Activated CD4-positive, alpha-beta T cell treated with anti-CD3 and anti-CD28 coated beads, Interleukin-2, amount 10 ng/mL, durations not matched to agents 24 days and 14 days (primary cell): ENCODE data around the gene NRM. TPM values are rescaled to one million over a fixed set of nuclear protein-coding genes. Genes with fewer than 3 reads are reported as not detected.

Source experiments
- DNase-seq: peaks from one replicate; pipeline ENCODE4 v3.0.0; 2022
- H3K27ac Mint-ChIP-seq: one replicate; pipeline ENCODE4 v1.8.0; 2022; ENCODE audit warnings: mild to moderate bottlenecking, mixed read lengths
- H3K27me3 Mint-ChIP-seq: one replicate; pipeline ENCODE4 v1.8.0; 2022; ENCODE audit warnings: mixed read lengths
- H3K36me3 Mint-ChIP-seq: one replicate; pipeline ENCODE4 v1.8.0; 2022; ENCODE audit warnings: low read depth, mild to moderate bottlenecking, mixed read lengths
- H3K4me1 Mint-ChIP-seq: one replicate; pipeline ENCODE4 v1.8.0; 2021; ENCODE audit warnings: mixed read lengths
- H3K4me3 Mint-ChIP-seq: one replicate; pipeline ENCODE4 v1.8.0; 2022; ENCODE audit warnings: mild to moderate bottlenecking, moderate library complexity, mixed read lengths
- H3K9me3 Mint-ChIP-seq: one replicate; pipeline ENCODE4 v1.8.0; 2021; ENCODE audit warnings: mixed read lengths
- intact Hi-C: fragments of 100-400 bp; cut with micrococcal nuclease; formaldehyde crosslinking; loops from one replicate; pipeline ENCODE4 v1.15.1; 2023
- total RNA-seq: library from RNA; stranded (reverse); gene quantifications from 2 replicates; pipeline ENCODE4 v1.2.3, GENCODE V29; 2022

Gene NRM
- total RNA-seq, 1 donor from 2014 or later, result 20.2 TPM

DNA sequence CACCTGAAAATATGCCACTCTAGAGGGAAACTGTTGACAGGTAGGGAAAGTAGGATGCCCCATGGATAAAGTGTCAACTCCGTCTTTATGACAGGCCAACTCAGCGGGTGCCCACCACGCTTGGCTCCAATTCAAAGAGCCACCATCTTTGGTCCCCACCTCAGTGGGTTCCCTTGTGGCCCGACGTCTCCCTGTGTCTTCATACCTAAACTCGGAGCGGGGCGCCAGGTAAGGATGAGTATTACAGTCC is 26.0 kb upstream of the NRM start:
- peaks cover 49% of the 10 kb centered on the region for H3K4me1 Mint-ChIP-seq
- no peak for DNase-seq
- intact Hi-C loops, result loop anchor here (1.0 to 2.0 kb wide), 7 partner anchors 25 to 160 kb away; partner anchors contain the start of genes ABCF1, C6orf136, FLOT1 and MRPS18B
- peak overlapping the region; percentile 99 for H3K27ac Mint-ChIP-seq
- H3K27me3 Mint-ChIP-seq, result no peaks in the 10 kb centered on the region
- peaks cover 54% of the 10 kb centered on the region for H3K36me3 Mint-ChIP-seq
- H3K9me3 Mint-ChIP-seq, result no peaks in the 10 kb centered on the region
- peak overlapping the region; percentile 95 for H3K4me3 Mint-ChIP-seq

DNA sequence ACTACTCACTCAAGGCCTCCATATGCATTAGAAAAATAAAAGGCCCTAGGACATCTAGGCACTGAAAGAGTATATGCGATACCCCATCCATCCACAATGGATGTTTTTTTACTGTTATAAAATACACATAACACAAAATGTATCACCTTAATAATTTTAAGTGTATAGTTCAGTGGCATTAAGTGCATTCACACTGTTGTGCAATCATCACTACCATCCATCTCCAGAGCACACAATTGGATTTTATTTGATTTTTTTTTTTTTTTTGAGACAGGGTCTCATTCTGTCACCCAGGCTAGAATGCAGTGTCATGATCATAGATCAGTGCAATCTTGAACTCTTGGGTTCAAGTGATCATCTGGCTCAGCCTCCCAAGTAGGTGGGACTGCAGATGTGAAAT is 23.5 kb upstream of the NRM start:
- intact Hi-C loops, result no loop called here
- H3K9me3 Mint-ChIP-seq, result no peaks in the 10 kb centered on the region
- peaks cover 59% of the 10 kb centered on the region for H3K36me3 Mint-ChIP-seq
- H3K27me3 Mint-ChIP-seq, result no peaks in the 10 kb centered on the region
- no peak for DNase-seq
- H3K4me1 Mint-ChIP-seq, result peaks cover 57% of the 10 kb centered on the region
- H3K4me3 Mint-ChIP-seq, result no peak overlapping the region
- H3K27ac Mint-ChIP-seq, result no peak overlapping the region

DNA sequence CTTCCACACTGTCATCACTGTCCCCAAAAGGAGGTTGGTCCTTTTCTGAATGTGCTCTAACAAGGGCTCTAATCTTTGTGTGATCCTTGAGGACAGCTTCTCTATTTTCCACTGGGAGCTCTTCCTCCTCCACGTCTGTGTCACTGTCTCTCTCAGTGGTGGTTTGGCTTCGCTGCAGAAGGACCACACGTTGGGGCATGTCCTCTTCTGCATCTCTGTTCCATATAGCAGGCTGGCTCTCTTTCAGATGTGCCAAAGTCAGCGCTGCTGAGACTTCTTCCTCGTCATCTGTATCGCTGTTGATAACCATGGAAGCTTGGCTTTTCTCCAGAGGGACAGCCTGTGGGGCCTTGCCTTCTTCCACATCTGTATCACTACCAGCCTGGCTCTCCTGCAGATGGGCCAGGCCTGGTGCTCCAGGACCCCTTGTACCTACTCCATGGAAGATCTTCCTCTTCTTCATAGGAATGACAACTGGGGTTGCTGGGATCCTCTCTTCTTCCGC is 21.7 kb upstream of the NRM start:
- H3K36me3 Mint-ChIP-seq, result peaks cover 72% of the 10 kb centered on the region
- intact Hi-C loops, result no loop called here
- no peak for DNase-seq
- peak overlapping the region; percentile 59 for H3K4me3 Mint-ChIP-seq
- no peaks in the 10 kb centered on the region for H3K27me3 Mint-ChIP-seq
- H3K4me1 Mint-ChIP-seq, result peaks cover 48% of the 10 kb centered on the region
- no peaks in the 10 kb centered on the region for H3K9me3 Mint-ChIP-seq
- peak overlapping the region; percentile 66 for H3K27ac Mint-ChIP-seq

DNA sequence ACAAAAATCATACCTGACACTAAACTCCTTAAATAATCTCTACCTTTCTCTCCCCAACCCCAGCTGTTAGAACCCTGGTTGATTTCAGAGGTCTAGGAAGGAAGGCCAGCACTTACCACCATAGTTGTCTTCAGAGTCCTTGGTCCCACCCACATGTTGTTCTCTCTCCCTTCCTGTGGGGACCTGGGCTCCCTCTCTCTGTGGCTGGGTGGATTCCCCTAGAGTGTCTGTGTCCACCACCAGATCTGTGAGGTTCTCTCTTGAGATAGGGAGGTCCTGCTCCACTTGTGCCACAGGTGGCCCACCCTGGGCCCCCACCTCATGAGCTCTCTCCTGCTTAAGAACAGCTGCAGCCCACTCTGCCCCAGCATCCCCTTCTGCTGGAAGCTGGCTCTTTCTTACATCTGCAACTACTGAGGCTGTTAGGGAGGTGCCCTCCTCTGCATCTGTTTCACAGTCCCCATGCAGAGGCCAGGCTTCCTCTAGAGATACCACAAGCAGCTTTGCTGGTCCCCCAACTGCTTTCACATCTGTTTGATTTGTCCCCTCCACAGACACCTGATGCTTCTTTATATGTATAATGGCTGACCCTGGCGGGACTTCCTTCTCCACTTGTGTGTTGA is 21.1 kb upstream of the NRM start:
- Mint-ChIP-seq H3K27ac (peak overlapping the region; percentile 66), H3K27me3 (no peaks in the 10 kb centered on the region), H3K4me3 (peak overlapping the region; percentile 59), H3K4me1 (peaks cover 47% of the 10 kb centered on the region), H3K36me3 (peaks cover 73% of the 10 kb centered on the region), H3K9me3 (no peaks in the 10 kb centered on the region)
- intact Hi-C loops, result no loop called here
- DNase-seq, result peak; percentile 75

DNA sequence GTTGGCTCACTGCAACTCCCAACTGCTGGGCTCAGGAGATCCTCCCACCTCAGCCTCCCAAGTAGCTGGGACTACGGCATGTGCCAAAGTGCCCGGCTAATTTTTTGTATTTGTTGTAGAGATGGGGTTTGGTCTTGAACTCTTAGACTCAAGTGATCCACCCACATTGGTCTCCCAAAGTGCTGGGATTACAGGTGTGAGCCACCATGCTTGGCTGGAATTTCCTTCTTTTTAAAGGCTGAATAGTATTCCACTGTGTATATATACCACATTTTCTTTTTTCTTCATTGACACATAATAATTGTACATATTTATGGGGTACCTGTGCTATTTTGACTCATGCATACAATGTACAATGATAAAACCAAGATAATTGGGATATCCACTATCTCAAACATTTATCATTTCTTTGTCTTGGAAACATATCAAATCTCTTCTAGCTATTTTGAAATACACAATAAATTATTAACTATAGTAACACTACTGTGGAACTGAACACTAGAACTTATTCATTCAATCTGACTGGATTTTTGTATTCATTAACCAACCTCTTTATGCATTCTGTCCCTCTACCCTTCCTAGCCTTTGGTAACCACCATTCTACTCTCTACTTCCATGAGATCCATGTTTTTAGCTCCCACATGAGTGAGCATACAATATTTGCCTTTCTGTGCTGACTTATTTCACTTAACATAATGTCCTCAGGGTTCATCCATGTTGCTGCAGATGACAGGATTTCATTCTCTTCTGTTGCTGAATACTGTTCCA is 18.5 kb upstream of the NRM start:
- peaks cover 77% of the 10 kb centered on the region for H3K36me3 Mint-ChIP-seq

DNA sequence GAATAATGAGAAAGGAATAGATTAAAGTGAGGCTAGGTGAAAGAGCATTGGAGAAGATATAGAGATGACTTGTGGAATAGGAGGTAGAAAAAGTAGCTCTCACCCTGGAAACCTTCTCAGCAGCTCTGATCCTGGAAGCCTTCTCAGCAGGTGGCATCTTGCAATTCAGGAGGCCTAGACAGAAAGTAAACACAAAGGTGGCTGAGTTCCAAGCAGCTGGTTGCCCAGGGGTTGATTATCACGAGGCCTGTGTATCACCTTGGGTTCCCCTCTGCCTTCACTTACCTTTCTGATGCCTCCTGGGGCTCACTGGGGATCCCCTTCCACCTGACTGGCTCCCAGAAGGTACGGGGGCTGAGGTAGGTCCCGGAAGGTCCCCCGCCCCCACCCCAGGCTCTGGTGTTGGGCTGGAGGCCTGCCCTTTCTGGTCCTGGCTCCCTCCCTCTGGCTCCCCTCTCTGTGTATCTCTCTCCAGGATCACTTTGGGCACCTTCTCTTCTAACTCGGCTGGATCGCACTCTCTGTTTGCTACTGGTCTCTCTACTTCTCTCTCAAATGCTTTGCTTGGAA is 16.6 kb upstream of the NRM start:
- H3K27me3 Mint-ChIP-seq, result no peaks in the 10 kb centered on the region
- no peak overlapping the region for H3K27ac Mint-ChIP-seq
- no peak overlapping the region for H3K4me3 Mint-ChIP-seq
- H3K9me3 Mint-ChIP-seq, result no peaks in the 10 kb centered on the region
- intact Hi-C loops, result no loop called here
- H3K4me1 Mint-ChIP-seq, result peaks cover 28% of the 10 kb centered on the region
- DNase-seq, result no peak
- peaks cover 76% of the 10 kb centered on the region for H3K36me3 Mint-ChIP-seq

More for the DNA sequence above, 18.5 kb upstream of the NRM start:
- H3K4me3 Mint-ChIP-seq, result no peak overlapping the region
- intact Hi-C loops, result no loop called here
- H3K27me3 Mint-ChIP-seq, result no peaks in the 10 kb centered on the region
- H3K4me1 Mint-ChIP-seq, result peaks cover 41% of the 10 kb centered on the region
- H3K9me3 Mint-ChIP-seq, result no peaks in the 10 kb centered on the region
- no peak for DNase-seq
- no peak overlapping the region for H3K27ac Mint-ChIP-seq

DNA sequence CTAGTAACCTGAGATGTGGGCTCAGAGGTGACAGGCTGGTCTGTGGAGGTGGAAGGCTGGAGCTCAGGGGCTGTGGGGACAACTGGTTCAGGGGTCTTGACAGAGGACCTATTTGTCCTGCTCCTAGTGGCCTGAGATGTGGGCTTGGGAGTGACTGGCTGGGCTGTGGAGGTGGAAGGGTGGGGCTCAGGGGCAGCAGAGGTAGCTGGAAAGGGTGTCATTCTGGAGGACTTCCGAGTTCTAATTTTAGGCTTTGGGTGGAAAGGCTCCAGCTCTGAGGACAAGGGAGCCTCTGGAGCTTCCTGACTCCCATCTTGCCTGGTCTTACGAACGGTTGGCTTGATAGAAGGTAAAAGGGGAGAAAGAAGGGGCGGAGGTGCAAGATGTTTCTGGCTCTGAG is 14.8 kb upstream of the NRM start:
- Mint-ChIP-seq H3K27ac (no peak overlapping the region), H3K4me3 (no peak overlapping the region), H3K36me3 (peaks cover 66% of the 10 kb centered on the region), H3K4me1 (peaks cover 10% of the 10 kb centered on the region), H3K27me3 (no peaks in the 10 kb centered on the region), H3K9me3 (no peaks in the 10 kb centered on the region)
- DNase-seq, result no peak
- intact Hi-C loops, result no loop called here

DNA sequence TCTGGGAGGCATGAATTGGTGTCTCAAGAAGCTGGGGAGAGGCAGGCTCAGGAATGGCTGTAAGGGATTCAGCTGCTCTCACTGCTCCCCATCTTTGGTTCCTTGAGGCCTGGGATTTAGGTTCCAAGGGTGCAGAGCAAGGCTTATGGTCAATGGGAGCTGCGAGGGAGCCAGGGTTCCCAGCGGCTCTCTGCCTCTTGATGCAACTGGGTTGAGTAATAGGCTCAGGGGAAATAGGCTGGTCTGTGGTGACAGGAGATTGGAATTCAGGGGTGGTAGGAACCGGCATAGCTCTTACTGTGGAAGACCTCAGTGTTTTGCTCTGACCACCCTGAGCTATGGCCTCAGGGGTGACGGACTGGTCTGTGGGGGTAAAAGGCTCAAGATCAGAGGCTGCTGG is 13.0 kb upstream of the NRM start:
- H3K27me3 Mint-ChIP-seq, result no peaks in the 10 kb centered on the region
- H3K4me3 Mint-ChIP-seq, result no peak overlapping the region
- no peak for DNase-seq
- H3K4me1 Mint-ChIP-seq, result peaks cover 8% of the 10 kb centered on the region
- H3K9me3 Mint-ChIP-seq, result no peaks in the 10 kb centered on the region
- H3K27ac Mint-ChIP-seq, result no peak overlapping the region
- intact Hi-C loops, result no loop called here
- H3K36me3 Mint-ChIP-seq, result peaks cover 66% of the 10 kb centered on the region

DNA sequence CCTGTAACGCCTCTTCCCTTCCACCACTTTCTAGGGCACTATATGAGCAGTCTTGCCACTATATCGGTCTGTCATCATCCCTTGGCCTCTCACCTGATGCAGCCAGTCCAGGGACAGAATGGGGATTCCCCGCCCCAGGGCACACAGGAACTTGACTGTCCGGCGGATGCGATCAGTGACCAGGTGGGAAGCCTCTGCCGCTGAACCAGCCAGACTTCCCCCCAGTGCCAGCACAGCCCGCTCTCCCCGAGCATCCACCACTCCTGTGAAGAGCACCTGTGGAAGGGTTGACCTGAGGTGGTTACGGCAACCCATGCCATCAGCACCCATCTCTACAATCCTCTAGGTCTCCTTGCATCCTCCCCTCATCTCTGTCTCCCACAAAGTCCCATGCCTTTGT is 12.2 kb upstream of the NRM start:
- H3K36me3 Mint-ChIP-seq, result peaks cover 60% of the 10 kb centered on the region
- no peaks in the 10 kb centered on the region for H3K27me3 Mint-ChIP-seq
- no peaks in the 10 kb centered on the region for H3K9me3 Mint-ChIP-seq
- intact Hi-C loops, result no loop called here
- no peak overlapping the region for H3K27ac Mint-ChIP-seq
- H3K4me1 Mint-ChIP-seq, result peaks cover 8% of the 10 kb centered on the region
- DNase-seq, result no peak
- no peak overlapping the region for H3K4me3 Mint-ChIP-seq

DNA sequence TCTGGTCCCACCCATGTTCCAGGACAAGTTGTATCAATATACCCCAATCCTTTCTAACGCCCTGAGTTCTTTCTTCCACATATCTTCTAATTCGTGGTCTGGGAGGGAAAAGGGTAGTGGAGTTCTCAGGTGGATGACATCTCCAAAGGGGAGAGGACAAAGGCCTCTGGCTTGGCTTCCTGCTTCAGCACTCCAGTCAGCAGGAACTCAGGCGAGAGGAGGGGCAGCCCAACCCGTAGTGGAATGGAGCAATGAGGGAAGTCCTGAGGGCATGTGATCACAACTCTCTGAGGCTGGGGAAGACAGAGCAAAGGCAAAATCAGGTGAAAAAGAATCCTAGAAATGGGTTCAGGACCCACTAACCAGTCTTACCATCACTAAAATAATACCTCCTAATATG is 9.6 kb upstream of the NRM start:
- no peaks in the 10 kb centered on the region for H3K27me3 Mint-ChIP-seq
- H3K4me1 Mint-ChIP-seq, result peaks cover 6% of the 10 kb centered on the region
- H3K27ac Mint-ChIP-seq, result no peak overlapping the region
- no peak overlapping the region for H3K4me3 Mint-ChIP-seq
- H3K9me3 Mint-ChIP-seq, result no peaks in the 10 kb centered on the region
- no peak for DNase-seq
- intact Hi-C loops, result no loop called here
- peaks cover 42% of the 10 kb centered on the region for H3K36me3 Mint-ChIP-seq

DNA sequence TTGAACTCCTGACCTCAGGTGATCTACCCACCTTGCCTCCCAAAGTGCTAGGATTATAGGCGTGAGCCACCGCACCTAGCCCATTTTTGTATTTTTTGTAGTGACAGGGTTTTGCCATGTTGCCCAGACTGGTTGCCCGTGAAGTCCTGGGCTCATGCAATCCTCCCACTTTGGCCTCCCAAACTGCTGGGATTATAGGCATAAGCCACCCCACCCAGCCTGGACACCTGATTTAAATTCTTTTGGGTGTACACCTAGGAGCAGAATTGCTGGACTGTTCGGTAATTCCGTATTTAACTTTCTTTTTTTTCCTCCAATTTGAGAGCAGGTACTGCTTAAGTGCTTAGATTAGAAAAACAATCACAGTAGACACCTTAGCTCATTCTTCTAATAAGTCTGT is 5.6 kb upstream of the NRM start:
- Mint-ChIP-seq H3K36me3 (peaks cover 11% of the 10 kb centered on the region), H3K4me3 (no peak overlapping the region), H3K4me1 (peaks cover 7% of the 10 kb centered on the region), H3K9me3 (no peaks in the 10 kb centered on the region), H3K27ac (no peak overlapping the region), H3K27me3 (no peaks in the 10 kb centered on the region)
- intact Hi-C loops, result no loop called here
- DNase-seq, result no peak

DNA sequence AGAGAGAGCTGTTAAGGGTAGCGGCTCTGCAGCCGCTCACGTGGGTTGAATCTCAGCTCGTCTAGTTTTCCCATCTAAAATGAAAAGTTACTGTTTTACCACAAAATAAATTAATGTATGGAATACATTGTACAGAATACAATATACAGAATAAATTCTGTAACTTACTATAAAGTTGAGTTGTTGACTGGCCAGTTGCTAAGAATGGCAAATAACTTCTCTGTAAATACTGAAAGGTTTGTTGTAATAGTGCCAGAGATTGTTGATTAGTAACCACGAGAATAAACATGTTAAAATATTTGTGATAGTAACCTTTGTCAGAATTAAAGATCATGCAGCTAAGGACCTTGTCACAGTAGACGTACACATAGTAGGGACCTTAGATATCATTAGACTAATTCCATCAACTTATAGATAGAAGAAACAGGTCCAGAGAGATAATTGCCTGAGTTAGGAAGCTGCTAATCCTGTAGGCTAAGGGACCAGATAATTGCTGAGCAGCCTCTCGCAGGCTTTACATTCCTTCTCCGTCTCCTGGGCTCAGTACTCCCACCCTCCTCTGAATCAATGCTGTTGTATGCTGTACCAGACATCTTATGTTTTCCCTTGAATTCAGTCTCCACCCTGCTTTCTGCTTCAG is 544 bp upstream of the NRM start:
- intact Hi-C loops, result no loop called here
- peak overlapping the region; percentile 41 for H3K27ac Mint-ChIP-seq
- DNase-seq, result no peak
- H3K27me3 Mint-ChIP-seq, result no peaks in the 10 kb centered on the region
- no peaks in the 10 kb centered on the region for H3K9me3 Mint-ChIP-seq
- peaks cover 7% of the 10 kb centered on the region for H3K36me3 Mint-ChIP-seq
- peak overlapping the region; percentile 94 for H3K4me3 Mint-ChIP-seq
- peaks cover 39% of the 10 kb centered on the region for H3K4me1 Mint-ChIP-seq

DNA sequence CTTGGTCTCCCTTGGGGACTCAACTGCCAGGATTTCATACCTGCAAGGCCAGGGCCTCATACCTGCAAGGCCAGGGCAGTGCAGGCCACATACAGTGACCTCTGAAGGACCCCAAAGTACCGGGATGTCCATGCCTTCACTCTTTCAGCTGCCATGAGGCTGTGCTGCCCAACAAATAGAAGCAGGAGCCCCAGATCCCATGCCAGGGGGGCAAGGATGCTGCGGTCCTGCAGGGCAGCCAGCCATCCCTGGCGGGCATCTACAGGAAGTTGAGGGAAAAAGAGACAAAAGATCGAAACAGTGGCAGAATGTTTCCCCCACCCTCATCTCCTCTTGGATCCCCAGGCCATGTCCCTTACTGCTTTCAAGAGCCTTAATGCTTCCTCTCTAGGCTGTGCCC is 799 bp downstream of the NRM start:
- intact Hi-C loops, result loop anchor here (10.0 kb wide), 1 partner anchor 805 kb away; the partner anchor contains the start of gene MICB
- Mint-ChIP-seq H3K27ac (peak overlapping the region; percentile 89), H3K9me3 (no peaks in the 10 kb centered on the region), H3K4me1 (peaks cover 46% of the 10 kb centered on the region), H3K27me3 (no peaks in the 10 kb centered on the region), H3K36me3 (peaks cover 20% of the 10 kb centered on the region), H3K4me3 (peak overlapping the region; percentile 94)
- DNase-seq, result peak; percentile 65
